ENCODE results near the gene RNU11. TPM values are rescaled to one million over a fixed set of nuclear protein-coding genes. Genes with fewer than 3 reads are reported as not detected.

Gene RNU11
- polyA plus RNA-seq, 2 of the 4 experiments (the other 2 are of a cell fraction): not detected

DNA sequence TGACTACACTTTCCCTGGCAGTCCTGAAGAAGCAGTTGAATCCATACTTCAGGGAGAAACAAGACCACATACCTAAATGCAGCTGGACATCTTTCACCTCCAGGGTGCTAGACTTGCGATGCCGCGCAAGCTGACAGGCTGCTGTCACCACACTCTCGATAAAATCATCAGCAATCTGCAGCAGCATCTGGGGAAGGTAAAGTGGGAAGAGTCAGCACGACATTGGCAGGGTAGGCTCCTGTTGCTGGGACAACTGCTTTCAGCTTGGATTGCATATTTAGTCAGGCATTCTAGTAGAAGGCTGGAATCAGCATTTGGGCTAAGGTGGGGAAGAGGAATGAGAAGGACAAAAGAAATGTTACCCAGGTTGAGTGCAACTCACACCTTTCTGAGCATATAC lies 35.2 kb upstream of the RNU11 start:
- ATAC-seq (no peak), FAIRE-seq (no peak), DNase-seq (ENCODE audit: low read depth in 1 of 2, low spot score in 1 of 2) (no peak)
- H3K4me2 ChIP-seq: no peak overlapping the region
- H3K4me3 ChIP-seq: no peak overlapping the region
- H3K27ac ChIP-seq: no peak overlapping the region
- ChIA-PET POLR2A (no interaction called here), CTCF (interaction anchor here (1.1 kb wide), 1 partner anchor 95 kb away, joined by 3 read pairs; no protein-coding TSS in a partner anchor)
- H3K4me1 ChIP-seq: no peaks in the 10 kb centered on the region
- TF ChIP-seq CHD2 (IDR thresholded peaks at IDR 0.05; ENCODE audit: low read length, partially characterized antibody) (no peak), HOXB13 (CRISPR knock-in tag; IDR thresholded peaks at IDR 0.05; ENCODE audit: low read depth) (no peak), KDM1A (IDR thresholded peaks at IDR 0.05; ENCODE audit: low read depth) (no peak), MAZ (IDR thresholded peaks at IDR 0.05; ENCODE audit: borderline replicate concordance, low read depth, low read length) (no peak), RAD21 (conservative IDR thresholded peaks at IDR 0.05 in 1 of 2, IDR thresholded peaks at IDR 0.05 in 1 of 2) (no peak), ZSCAN20 (CRISPR knock-in tag; IDR thresholded peaks at IDR 0.05) (no peak), RFX5 (IDR thresholded peaks at IDR 0.05) (no peak)
- TF ChIP-seq, protein P1, sequence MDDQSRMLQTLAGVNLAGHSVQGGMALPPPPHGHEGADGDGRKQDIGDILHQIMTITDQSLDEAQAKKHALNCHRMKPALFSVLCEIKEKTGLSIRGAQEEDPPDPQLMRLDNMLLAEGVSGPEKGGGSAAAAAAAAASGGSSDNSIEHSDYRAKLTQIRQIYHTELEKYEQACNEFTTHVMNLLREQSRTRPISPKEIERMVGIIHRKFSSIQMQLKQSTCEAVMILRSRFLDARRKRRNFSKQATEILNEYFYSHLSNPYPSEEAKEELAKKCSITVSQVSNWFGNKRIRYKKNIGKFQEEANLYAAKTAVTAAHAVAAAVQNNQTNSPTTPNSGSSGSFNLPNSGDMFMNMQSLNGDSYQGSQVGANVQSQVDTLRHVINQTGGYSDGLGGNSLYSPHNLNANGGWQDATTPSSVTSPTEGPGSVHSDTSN (IDR thresholded peaks at IDR 0.05): no peak
- 89% methylated on average over 3 of the region's 5 CpGs for WGBS (ENCODE audit: missing lambda C conversion rate)
- H3K9me3 ChIP-seq: no peaks in the 10 kb centered on the region

GRCh38 chr1:28631713-28632112 lies 16.7 kb upstream of the RNU11 start:
- no peak for DNase-seq (ENCODE audit: low read depth in 1 of 2, low spot score in 1 of 2)
- no peak for FAIRE-seq
- POLR2A ChIA-PET: no interaction called here

DNA sequence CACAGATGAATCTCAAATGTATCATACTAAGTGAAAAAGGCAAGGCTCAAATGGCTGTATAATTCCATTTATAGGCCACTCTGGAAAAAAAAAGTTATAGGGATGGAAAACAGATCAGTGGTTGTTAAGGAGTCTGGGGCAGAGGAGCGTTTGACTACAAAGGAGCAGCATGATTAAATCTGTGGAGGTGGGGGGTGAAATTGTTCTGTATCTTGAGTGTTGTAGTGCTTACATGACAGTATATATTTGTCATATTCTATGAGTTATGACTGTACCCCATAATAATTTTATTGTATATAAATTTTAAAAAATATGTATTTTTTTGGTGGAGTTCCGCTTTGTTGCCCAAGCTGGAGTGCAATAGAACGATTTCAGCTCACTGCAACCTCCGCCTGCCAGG lies 15.8 kb upstream of the RNU11 start:
- no peak overlapping the region for H3K4me2 ChIP-seq
- peaks cover 20% of the 10 kb centered on the region for H3K4me1 ChIP-seq
- DNase-seq (ENCODE audit: low read depth in 1 of 2, low spot score in 1 of 2) (no peak), ATAC-seq (no peak), FAIRE-seq (no peak)
- no peak overlapping the region for H3K27ac ChIP-seq
- WGBS (ENCODE audit: missing lambda C conversion rate): 91% methylated on average over 4 of the region's 4 CpGs
- ChIA-PET POLR2A (no interaction called here), CTCF (no interaction called here)
- no peak overlapping the region for H3K4me3 ChIP-seq
- no peaks in the 10 kb centered on the region for H3K9me3 ChIP-seq
- TF ChIP-seq, protein P2, sequence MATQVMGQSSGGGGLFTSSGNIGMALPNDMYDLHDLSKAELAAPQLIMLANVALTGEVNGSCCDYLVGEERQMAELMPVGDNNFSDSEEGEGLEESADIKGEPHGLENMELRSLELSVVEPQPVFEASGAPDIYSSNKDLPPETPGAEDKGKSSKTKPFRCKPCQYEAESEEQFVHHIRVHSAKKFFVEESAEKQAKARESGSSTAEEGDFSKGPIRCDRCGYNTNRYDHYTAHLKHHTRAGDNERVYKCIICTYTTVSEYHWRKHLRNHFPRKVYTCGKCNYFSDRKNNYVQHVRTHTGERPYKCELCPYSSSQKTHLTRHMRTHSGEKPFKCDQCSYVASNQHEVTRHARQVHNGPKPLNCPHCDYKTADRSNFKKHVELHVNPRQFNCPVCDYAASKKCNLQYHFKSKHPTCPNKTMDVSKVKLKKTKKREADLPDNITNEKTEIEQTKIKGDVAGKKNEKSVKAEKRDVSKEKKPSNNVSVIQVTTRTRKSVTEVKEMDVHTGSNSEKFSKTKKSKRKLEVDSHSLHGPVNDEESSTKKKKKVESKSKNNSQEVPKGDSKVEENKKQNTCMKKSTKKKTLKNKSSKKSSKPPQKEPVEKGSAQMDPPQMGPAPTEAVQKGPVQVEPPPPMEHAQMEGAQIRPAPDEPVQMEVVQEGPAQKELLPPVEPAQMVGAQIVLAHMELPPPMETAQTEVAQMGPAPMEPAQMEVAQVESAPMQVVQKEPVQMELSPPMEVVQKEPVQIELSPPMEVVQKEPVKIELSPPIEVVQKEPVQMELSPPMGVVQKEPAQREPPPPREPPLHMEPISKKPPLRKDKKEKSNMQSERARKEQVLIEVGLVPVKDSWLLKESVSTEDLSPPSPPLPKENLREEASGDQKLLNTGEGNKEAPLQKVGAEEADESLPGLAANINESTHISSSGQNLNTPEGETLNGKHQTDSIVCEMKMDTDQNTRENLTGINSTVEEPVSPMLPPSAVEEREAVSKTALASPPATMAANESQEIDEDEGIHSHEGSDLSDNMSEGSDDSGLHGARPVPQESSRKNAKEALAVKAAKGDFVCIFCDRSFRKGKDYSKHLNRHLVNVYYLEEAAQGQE (IDR thresholded peaks at IDR 0.05): no peak
- TF ChIP-seq, protein P3, sequence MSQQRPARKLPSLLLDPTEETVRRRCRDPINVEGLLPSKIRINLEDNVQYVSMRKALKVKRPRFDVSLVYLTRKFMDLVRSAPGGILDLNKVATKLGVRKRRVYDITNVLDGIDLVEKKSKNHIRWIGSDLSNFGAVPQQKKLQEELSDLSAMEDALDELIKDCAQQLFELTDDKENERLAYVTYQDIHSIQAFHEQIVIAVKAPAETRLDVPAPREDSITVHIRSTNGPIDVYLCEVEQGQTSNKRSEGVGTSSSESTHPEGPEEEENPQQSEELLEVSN (IDR thresholded peaks at IDR 0.05; ENCODE audit: borderline replicate concordance, low read depth): no peak
- TF ChIP-seq HOXB13 (CRISPR knock-in tag; IDR thresholded peaks at IDR 0.05; ENCODE audit: low read depth) (no peak), FOSL2 (IDR thresholded peaks at IDR 0.05) (no peak), FOSL2 (CRISPR knock-in tag; IDR thresholded peaks at IDR 0.05) (no peak), SREBF2 (IDR thresholded peaks at IDR 0.05) (no peak), ELK1 (IDR thresholded peaks at IDR 0.05; ENCODE audit: low read depth, low read length) (no peak)
- TF ChIP-seq, protein P4, sequence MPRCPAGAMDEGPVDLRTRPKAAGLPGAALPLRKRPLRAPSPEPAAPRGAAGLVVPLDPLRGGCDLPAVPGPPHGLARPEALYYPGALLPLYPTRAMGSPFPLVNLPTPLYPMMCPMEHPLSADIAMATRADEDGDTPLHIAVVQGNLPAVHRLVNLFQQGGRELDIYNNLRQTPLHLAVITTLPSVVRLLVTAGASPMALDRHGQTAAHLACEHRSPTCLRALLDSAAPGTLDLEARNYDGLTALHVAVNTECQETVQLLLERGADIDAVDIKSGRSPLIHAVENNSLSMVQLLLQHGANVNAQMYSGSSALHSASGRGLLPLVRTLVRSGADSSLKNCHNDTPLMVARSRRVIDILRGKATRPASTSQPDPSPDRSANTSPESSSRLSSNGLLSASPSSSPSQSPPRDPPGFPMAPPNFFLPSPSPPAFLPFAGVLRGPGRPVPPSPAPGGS (IDR thresholded peaks at IDR 0.05): no peak

More at GRCh38 chr1:28631713-28632112, 16.7 kb upstream of the RNU11 start:
- H3K4me2 ChIP-seq: no peak overlapping the region
- H3K4me1 ChIP-seq: peaks cover 20% of the 10 kb centered on the region
- no peak for TF ChIP-seq JUN (IDR thresholded peaks at IDR 0.05)
- no peak for TF ChIP-seq TP53 (CRISPR knock-in tag; IDR thresholded peaks at IDR 0.05)
- no peak for TF ChIP-seq HES2 (IDR thresholded peaks at IDR 0.05)
- TF ChIP-seq CEBPB (IDR thresholded peaks at IDR 0.05): no peak
- no peak for TF ChIP-seq CBX8 (IDR thresholded peaks at IDR 0.05)
- TF ChIP-seq BHLHE40 (IDR thresholded peaks at IDR 0.05; ENCODE audit: low read depth, low read length): no peak
- TF ChIP-seq EHF (CRISPR knock-in tag; IDR thresholded peaks at IDR 0.05): no peak
- TF ChIP-seq, protein P2 (IDR thresholded peaks at IDR 0.05): no peak
- no peak for TF ChIP-seq HOXB5 (CRISPR knock-in tag; IDR thresholded peaks at IDR 0.05)
- TF ChIP-seq HDAC2 (IDR thresholded peaks at IDR 0.05): no peak
- WGBS (ENCODE audit: missing lambda C conversion rate): 81% methylated on average over 1 of the region's 1 CpG
- no peak overlapping the region for H3K4me3 ChIP-seq
- no peak for ATAC-seq
- H3K9me3 ChIP-seq: no peaks in the 10 kb centered on the region
- no peak overlapping the region for H3K27ac ChIP-seq
- CTCF ChIA-PET: interaction anchor here (0.7 to 1.0 kb wide), 3 partner anchors 78 to 333 kb away, joined by 3 read pairs; no protein-coding TSS in a partner anchor

Measured in A549 (cell line).